ENCODE measurements around the gene NPHP4. TPM values are rescaled to one million over a fixed set of nuclear protein-coding genes. Genes with fewer than 3 reads are reported as not detected.

NPHP4 gene
- polyA plus RNA-seq: 1 to 10 TPM; 2.9 to 4.4 TPM

DNA sequence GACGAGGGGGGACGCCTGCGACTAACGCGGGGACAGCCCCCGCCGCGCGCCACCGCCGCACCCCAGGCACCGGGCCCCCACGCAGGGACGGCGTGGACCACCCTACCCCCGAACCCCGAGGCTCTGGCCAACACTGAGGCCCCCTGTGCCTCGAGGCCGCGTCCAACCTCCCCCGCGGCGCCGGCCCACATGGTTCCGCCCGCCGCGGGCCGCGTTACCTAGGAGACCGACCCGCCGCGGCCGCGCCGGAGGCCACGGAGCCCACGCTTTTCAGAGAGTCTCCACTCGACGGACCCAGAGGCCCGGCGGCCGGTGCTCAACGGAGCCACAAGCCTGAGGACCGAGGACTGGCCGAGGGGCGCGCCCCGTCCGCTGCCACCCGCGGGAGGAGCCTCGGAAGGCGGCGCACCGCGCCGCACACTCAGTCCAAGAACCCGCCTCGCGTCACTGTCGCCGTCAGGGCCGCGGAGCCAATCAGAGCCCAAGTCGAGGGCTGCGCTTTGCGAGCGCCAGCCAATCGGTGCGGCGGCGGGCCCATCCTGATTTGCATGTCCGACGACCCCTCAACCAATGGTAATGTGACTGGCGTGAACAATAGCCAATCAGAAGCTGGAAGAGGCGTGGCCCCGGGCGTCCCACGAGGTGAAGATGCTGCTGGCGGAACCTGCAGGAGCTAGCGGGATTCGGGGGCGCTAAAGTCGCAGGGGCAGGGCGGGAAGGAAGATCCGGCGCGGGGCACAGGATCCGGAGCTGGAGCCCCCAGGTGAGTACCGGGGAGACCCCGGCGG, at the start of gene NPHP4:
Gene NPHP4 (minus strand): TSS at position 400 of the 788 bp plus-strand sequence. CDS start 6,136 bp downstream, outside the sequence.
- Histone ChIP-seq H3K4me3 (ENCODE audit: low read depth in 1 of 2, low read length in 2 of 2) (peak within 1 kb of the TSS; percentile 67 to 86), H3K4me1 (ENCODE audit: control insufficient read depth in 2 of 2, insufficient read depth in 2 of 2, low read length in 1 of 2) (peaks cover 0 to 6% of the 10 kb centered on the region in 2 donors), H3K36me3 (ENCODE audit: control insufficient read depth in 2 of 2, insufficient read depth in 2 of 2, low read length in 1 of 2) (no peaks in the 10 kb centered on the region), H3K9me3 (ENCODE audit: control insufficient read depth in 2 of 2, insufficient read depth in 1 of 2, low read depth in 1 of 2, low read length in 1 of 2) (no peaks in the 10 kb centered on the region), H3K27me3 (ENCODE audit: control insufficient read depth in 1 of 2, insufficient read depth in 2 of 2, low read length in 2 of 2) (no peaks in the 10 kb centered on the region), H3K27ac (ENCODE audit: low read depth in 2 of 2, low read length in 1 of 2) (peak within 1 kb of the TSS; percentile 90 to 92)
- 1% methylated on average over 84 to 94 of the region's 94 CpGs for WGBS, 2 donors

DNA sequence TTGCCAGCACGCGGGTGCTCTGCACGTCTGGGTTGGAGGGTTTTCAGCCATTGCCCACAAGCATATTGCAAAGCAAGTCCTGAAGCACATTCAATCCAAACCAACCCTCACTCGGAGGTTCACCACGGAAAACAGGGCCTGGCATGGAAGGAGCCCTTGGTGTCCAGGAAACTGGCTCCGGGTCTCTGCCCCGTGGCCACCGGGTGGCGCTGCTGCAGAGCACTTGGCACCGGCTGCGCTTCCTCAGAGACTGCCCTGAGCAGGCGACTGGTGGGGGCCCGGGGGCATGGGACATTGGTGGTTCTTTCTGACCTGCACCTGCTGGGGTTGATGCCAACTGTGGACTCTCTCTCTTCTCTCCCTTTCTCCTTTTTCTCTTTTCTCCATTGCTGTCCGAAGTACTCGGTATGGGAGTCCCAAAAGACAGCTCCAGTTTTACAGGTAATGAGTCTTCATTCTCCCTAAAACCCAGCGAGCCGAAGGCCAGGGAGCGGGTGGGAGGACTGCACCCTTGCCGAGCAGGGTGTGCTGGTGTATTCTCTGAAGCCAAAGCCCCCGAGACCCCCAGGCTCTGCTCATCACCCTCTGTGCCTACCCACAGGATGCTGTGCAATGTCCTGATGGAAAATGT, 49.3 kb upstream of the NPHP4 start:
- H3K27ac ChIP-seq (ENCODE audit: low read depth in 2 of 2, low read length in 1 of 2): no peak overlapping the region
- no peaks in the 10 kb centered on the region for H3K27me3 ChIP-seq (ENCODE audit: control insufficient read depth in 1 of 2, insufficient read depth in 2 of 2, low read length in 2 of 2)
- H3K36me3 ChIP-seq (ENCODE audit: control insufficient read depth in 2 of 2, insufficient read depth in 2 of 2, low read length in 1 of 2): peaks cover 0 to 4% of the 10 kb centered on the region in 2 donors
- 61% methylated on average over 20 of the region's 20 CpGs for WGBS, 2 donors
- no peaks in the 10 kb centered on the region for H3K4me1 ChIP-seq (ENCODE audit: control insufficient read depth in 2 of 2, insufficient read depth in 2 of 2, low read length in 1 of 2)
- H3K4me3 ChIP-seq (ENCODE audit: low read depth in 1 of 2, low read length in 2 of 2): no peak overlapping the region
- H3K9me3 ChIP-seq (ENCODE audit: control insufficient read depth in 2 of 2, insufficient read depth in 1 of 2, low read depth in 1 of 2, low read length in 1 of 2): no peaks in the 10 kb centered on the region

GRCh38 chr1:6040861-6041415, 48.7 kb upstream of the NPHP4 start:
- Histone ChIP-seq H3K27ac (ENCODE audit: low read depth in 2 of 2, low read length in 1 of 2) (no peak overlapping the region), H3K4me1 (ENCODE audit: control insufficient read depth in 2 of 2, insufficient read depth in 2 of 2, low read length in 1 of 2) (no peaks in the 10 kb centered on the region), H3K27me3 (ENCODE audit: control insufficient read depth in 1 of 2, insufficient read depth in 2 of 2, low read length in 2 of 2) (no peaks in the 10 kb centered on the region), H3K9me3 (ENCODE audit: control insufficient read depth in 2 of 2, insufficient read depth in 1 of 2, low read depth in 1 of 2, low read length in 1 of 2) (no peaks in the 10 kb centered on the region), H3K36me3 (ENCODE audit: control insufficient read depth in 2 of 2, insufficient read depth in 2 of 2, low read length in 1 of 2) (peaks cover 0 to 4% of the 10 kb centered on the region in 2 donors), H3K4me3 (ENCODE audit: low read depth in 1 of 2, low read length in 2 of 2) (no peak overlapping the region)
- WGBS, 2 donors: 86 to 90% methylated on average over 22 of the region's 22 CpGs

DNA sequence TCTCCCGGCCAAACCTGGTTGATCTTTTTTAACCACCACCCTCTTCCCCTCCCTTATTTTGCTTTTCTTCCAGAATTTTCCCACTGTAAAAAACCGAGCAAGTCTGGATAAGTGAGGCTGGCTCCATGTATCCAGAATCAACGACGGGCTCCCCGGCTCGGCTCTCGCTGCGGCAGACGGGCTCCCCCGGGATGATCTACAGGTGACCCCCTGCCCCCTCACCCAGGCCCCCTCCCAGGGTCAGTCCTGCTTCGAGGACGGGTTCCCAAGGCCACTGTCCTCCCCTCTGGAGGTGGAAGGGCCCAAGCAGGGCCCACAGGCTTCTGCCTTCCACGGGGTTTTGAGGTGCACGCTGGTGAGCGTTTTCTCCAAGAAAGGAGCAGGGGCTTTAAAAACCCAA, 48.2 kb upstream of the NPHP4 start:
- Histone ChIP-seq H3K4me3 (ENCODE audit: low read depth in 1 of 2, low read length in 2 of 2) (no peak overlapping the region), H3K36me3 (ENCODE audit: control insufficient read depth in 2 of 2, insufficient read depth in 2 of 2, low read length in 1 of 2) (peaks cover 0 to 4% of the 10 kb centered on the region in 2 donors), H3K27ac (ENCODE audit: low read depth in 2 of 2, low read length in 1 of 2) (no peak overlapping the region), H3K27me3 (ENCODE audit: control insufficient read depth in 1 of 2, insufficient read depth in 2 of 2, low read length in 2 of 2) (no peaks in the 10 kb centered on the region), H3K9me3 (ENCODE audit: control insufficient read depth in 2 of 2, insufficient read depth in 1 of 2, low read depth in 1 of 2, low read length in 1 of 2) (no peaks in the 10 kb centered on the region), H3K4me1 (ENCODE audit: control insufficient read depth in 2 of 2, insufficient read depth in 2 of 2, low read length in 1 of 2) (no peaks in the 10 kb centered on the region)
- WGBS, 2 donors: 89% methylated on average over 15 of the region's 15 CpGs

GRCh38 chr1:6039031-6039430, 46.8 kb upstream of the NPHP4 start:
- WGBS, 2 donors: 87 to 88% methylated on average over 15 of the region's 15 CpGs
- H3K27me3 ChIP-seq (ENCODE audit: control insufficient read depth in 1 of 2, insufficient read depth in 2 of 2, low read length in 2 of 2): no peaks in the 10 kb centered on the region
- H3K4me1 ChIP-seq (ENCODE audit: control insufficient read depth in 2 of 2, insufficient read depth in 2 of 2, low read length in 1 of 2): no peaks in the 10 kb centered on the region
- H3K36me3 ChIP-seq (ENCODE audit: control insufficient read depth in 2 of 2, insufficient read depth in 2 of 2, low read length in 1 of 2): peaks cover 0 to 4% of the 10 kb centered on the region in 2 donors
- no peak overlapping the region for H3K4me3 ChIP-seq (ENCODE audit: low read depth in 1 of 2, low read length in 2 of 2)
- H3K9me3 ChIP-seq (ENCODE audit: control insufficient read depth in 2 of 2, insufficient read depth in 1 of 2, low read depth in 1 of 2, low read length in 1 of 2): no peaks in the 10 kb centered on the region
- H3K27ac ChIP-seq (ENCODE audit: low read depth in 2 of 2, low read length in 1 of 2): no peak overlapping the region

- no peak overlapping the region for H3K4me3 ChIP-seq (ENCODE audit: low read depth in 1 of 2, low read length in 2 of 2)
- no peaks in the 10 kb centered on the region for H3K27me3 ChIP-seq (ENCODE audit: control insufficient read depth in 1 of 2, insufficient read depth in 2 of 2, low read length in 2 of 2)
- no peaks in the 10 kb centered on the region for H3K4me1 ChIP-seq (ENCODE audit: control insufficient read depth in 2 of 2, insufficient read depth in 2 of 2, low read length in 1 of 2)
- H3K36me3 ChIP-seq (ENCODE audit: control insufficient read depth in 2 of 2, insufficient read depth in 2 of 2, low read length in 1 of 2): peaks cover 0 to 4% of the 10 kb centered on the region in 2 donors
- H3K27ac ChIP-seq (ENCODE audit: low read depth in 2 of 2, low read length in 1 of 2): no peak overlapping the region
- no peaks in the 10 kb centered on the region for H3K9me3 ChIP-seq (ENCODE audit: control insufficient read depth in 2 of 2, insufficient read depth in 1 of 2, low read depth in 1 of 2, low read length in 1 of 2)
- 62 to 72% methylated on average over 7 of the region's 7 CpGs for WGBS, 2 donors
Observed at GRCh38 chr1:6038603-6039002, 46.4 kb upstream of the NPHP4 start.

- Histone ChIP-seq H3K9me3 (ENCODE audit: control insufficient read depth in 2 of 2, insufficient read depth in 1 of 2, low read depth in 1 of 2, low read length in 1 of 2) (no peaks in the 10 kb centered on the region), H3K27me3 (ENCODE audit: control insufficient read depth in 1 of 2, insufficient read depth in 2 of 2, low read length in 2 of 2) (no peaks in the 10 kb centered on the region), H3K36me3 (ENCODE audit: control insufficient read depth in 2 of 2, insufficient read depth in 2 of 2, low read length in 1 of 2) (no peaks in the 10 kb centered on the region), H3K4me3 (ENCODE audit: low read depth in 1 of 2, low read length in 2 of 2) (no peak overlapping the region), H3K4me1 (ENCODE audit: control insufficient read depth in 2 of 2, insufficient read depth in 2 of 2, low read length in 1 of 2) (peaks cover 0 to 3% of the 10 kb centered on the region in 2 donors), H3K27ac (ENCODE audit: low read depth in 2 of 2, low read length in 1 of 2) (no peak overlapping the region)
- WGBS, 2 donors: 37 to 44% methylated on average over 9 of the region's 9 CpGs
Observed at GRCh38 chr1:6037338-6037762, 45.1 kb upstream of the NPHP4 start.

DNA sequence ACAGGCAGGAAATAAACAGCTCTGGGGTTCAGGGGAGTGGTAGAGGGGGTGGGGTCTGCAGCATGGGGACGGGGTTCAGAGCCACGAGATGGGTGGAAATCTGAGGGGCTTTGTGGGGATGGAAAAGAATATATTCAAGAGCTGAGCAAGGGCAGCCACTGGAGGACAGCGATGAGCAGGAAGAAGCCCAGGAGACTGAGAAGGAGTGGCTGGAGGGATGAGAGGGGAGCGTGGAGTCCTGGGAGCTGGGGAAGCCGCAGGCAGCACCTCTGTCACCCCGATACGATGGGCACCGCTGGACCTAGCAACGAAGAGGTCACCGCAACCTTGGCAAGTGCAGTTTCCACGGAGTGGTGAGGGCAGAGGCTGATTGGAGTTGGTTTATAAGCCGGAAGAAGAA, 43.5 kb upstream of the NPHP4 start:
- Histone ChIP-seq H3K27me3 (ENCODE audit: control insufficient read depth in 1 of 2, insufficient read depth in 2 of 2, low read length in 2 of 2) (no peaks in the 10 kb centered on the region), H3K36me3 (ENCODE audit: control insufficient read depth in 2 of 2, insufficient read depth in 2 of 2, low read length in 1 of 2) (no peaks in the 10 kb centered on the region)
- WGBS, 2 donors: 76 to 79% methylated on average over 12 of the region's 12 CpGs

GRCh38 chr1:6035303-6035702, 43.1 kb upstream of the NPHP4 start:
- H3K36me3 ChIP-seq (ENCODE audit: control insufficient read depth in 2 of 2, insufficient read depth in 2 of 2, low read length in 1 of 2): no peaks in the 10 kb centered on the region
- no peak overlapping the region for H3K4me3 ChIP-seq (ENCODE audit: low read depth in 1 of 2, low read length in 2 of 2)
- no peaks in the 10 kb centered on the region for H3K27me3 ChIP-seq (ENCODE audit: control insufficient read depth in 1 of 2, insufficient read depth in 2 of 2, low read length in 2 of 2)
- 65 to 73% methylated on average over 14 to 15 of the region's 15 CpGs for WGBS, 2 donors
- no peak overlapping the region for H3K27ac ChIP-seq (ENCODE audit: low read depth in 2 of 2, low read length in 1 of 2)
- peaks cover 0 to 3% of the 10 kb centered on the region in 2 donors for H3K4me1 ChIP-seq (ENCODE audit: control insufficient read depth in 2 of 2, insufficient read depth in 2 of 2, low read length in 1 of 2)
- no peaks in the 10 kb centered on the region for H3K9me3 ChIP-seq (ENCODE audit: control insufficient read depth in 2 of 2, insufficient read depth in 1 of 2, low read depth in 1 of 2, low read length in 1 of 2)

More for the DNA sequence above, 43.5 kb upstream of the NPHP4 start:
- H3K4me1 ChIP-seq (ENCODE audit: control insufficient read depth in 2 of 2, insufficient read depth in 2 of 2, low read length in 1 of 2): peaks cover 0 to 3% of the 10 kb centered on the region in 2 donors
- H3K9me3 ChIP-seq (ENCODE audit: control insufficient read depth in 2 of 2, insufficient read depth in 1 of 2, low read depth in 1 of 2, low read length in 1 of 2): no peaks in the 10 kb centered on the region
- H3K4me3 ChIP-seq (ENCODE audit: low read depth in 1 of 2, low read length in 2 of 2): no peak overlapping the region
- no peak overlapping the region for H3K27ac ChIP-seq (ENCODE audit: low read depth in 2 of 2, low read length in 1 of 2)
